GM12873 (cell line): ENCODE measurements around the gene CR1.
A peak's percentile ranks its signal among the peaks of the same experiment; 100 is the strongest.

ENCODE experiments used
- TF ChIP-seq, protein P1 (sequence below): IDR thresholded peaks from 2 replicates; pipeline ENCODE4 v1.5.1; 2012; ENCODE audit warnings: low read depth, mild to moderate bottlenecking, moderate library complexity, low read length, control low read depth; ENCODE audit not compliant: insufficient read depth; ENCODE audit errors: missing control alignments

Gene CR1

DNA sequence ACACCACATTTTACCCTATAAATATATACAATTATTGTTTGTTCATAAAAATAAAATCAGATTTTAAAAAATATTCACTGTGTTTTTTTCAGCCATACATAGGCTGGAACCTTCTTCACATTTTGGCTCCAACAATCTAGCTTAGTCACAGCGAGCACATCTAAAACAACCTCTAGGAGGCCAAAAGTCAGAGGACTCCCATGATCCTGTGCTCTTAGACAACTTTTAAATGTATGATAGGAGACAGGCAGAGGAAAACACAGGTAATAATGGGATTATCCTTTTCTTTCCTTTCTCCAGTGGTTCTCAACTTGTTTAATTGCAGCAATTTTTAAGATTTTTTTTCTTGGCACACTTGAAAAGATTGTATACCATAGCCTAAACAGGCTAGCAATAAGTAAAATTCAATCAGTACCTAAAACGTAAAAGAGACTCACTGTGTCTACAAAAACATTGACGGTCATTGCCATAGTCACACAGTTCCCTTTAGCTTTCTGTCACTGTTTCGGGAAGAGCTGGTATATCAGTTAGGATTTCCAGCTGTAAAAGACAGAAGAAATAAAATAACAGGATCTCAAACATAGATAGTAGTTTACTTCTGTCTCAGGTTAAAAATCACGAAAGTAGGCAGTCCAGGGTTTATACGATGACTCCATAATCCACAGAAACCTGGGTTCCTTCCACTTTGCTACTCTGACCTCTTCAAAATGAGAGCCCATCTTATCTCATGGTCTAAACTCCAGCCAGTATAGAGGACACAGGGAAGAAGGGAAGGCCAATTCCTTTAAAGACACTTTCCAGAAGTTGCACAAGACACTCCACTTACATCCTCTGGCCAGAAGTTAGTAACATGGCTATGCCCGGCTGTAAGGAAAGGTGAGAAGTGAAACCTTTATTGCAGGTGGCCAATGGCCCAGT lies 109.7 kb downstream of the CR1 start:
- TF ChIP-seq, protein P1, sequence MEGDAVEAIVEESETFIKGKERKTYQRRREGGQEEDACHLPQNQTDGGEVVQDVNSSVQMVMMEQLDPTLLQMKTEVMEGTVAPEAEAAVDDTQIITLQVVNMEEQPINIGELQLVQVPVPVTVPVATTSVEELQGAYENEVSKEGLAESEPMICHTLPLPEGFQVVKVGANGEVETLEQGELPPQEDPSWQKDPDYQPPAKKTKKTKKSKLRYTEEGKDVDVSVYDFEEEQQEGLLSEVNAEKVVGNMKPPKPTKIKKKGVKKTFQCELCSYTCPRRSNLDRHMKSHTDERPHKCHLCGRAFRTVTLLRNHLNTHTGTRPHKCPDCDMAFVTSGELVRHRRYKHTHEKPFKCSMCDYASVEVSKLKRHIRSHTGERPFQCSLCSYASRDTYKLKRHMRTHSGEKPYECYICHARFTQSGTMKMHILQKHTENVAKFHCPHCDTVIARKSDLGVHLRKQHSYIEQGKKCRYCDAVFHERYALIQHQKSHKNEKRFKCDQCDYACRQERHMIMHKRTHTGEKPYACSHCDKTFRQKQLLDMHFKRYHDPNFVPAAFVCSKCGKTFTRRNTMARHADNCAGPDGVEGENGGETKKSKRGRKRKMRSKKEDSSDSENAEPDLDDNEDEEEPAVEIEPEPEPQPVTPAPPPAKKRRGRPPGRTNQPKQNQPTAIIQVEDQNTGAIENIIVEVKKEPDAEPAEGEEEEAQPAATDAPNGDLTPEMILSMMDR: no peak

DNA sequence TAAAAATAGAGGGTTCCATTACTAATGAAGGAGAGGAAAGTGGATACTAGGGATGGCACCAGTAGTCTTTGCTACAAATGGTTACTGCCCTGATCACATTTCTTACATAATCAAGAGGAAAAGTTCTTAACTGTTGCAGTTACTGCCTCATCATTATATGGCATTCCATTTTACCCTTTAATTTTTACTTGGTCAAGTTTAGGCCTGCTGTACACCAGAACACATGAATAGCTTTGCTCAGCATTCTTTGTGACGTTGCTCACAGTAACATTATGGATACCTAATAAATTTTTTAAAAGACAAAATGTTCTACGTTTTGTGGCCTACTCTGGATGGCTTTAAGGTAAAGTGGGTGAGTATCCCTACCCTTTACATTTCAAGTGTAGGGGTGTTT lies 110.4 kb downstream of the CR1 start:
- TF ChIP-seq, protein P1: no peak

- TF ChIP-seq, protein P1: no peak
These were observed 116.8 kb downstream of the CR1 start for GRCh38 chr1:207612762-207613161.

DNA sequence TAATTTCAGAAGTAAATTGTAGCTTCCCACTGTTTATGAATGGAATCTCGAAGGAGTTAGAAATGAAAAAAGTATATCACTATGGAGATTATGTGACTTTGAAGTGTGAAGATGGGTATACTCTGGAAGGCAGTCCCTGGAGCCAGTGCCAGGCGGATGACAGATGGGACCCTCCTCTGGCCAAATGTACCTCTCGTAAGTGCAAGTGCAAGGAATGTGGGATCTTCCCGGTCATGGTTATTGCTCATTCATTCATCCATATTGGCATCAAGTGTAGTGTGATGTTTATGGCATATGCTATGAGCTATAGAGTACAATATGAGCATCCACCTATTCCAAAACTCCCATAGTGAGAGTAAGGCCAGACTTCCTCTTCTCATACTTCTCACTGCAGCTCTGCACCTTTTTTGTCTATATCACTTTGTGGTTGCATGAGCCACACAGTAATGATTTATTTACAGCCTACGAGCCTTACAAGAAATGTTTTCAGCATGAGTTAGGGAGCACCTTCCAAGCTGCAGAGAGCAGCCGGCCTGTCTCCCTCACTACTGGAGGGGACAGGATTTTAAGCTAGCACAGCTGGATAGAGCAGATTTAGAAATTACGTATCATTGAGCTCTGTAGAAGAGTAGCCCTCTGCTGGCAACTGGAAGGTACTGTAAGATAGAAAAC lies 124.0 kb downstream of the CR1 start:
- TF ChIP-seq, protein P1: peak; percentile 82

GRCh38 chr1:207620543-207620893 lies 124.6 kb downstream of the CR1 start:
- TF ChIP-seq, protein P1: no peak

DNA sequence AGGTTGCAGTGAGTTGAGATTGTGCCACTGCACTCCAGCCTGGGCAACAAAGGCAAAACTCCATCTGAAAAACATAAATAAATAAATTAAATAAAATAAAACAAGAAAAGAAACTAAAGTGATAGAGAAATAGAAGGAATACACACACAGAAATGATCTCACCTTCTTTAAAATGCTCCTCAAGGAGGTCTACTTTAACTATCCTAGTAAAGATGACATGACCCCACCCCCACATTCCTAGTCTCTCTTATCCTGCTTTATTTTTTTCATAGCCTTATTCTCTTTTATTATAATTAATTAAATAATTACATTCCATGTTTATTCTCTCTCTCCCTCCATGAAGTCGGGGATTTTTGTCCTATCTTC lies 131.0 kb downstream of the CR1 start:
- TF ChIP-seq, protein P1: no peak

- TF ChIP-seq, protein P1: no peak
These were observed 131.5 kb downstream of the CR1 start for GRCh38 chr1:207627496-207627895.
